WERI-Rb-1 (cell line): ENCODE results near the gene INHBB.

ENCODE experiments used
- DNase-seq: peaks from one replicate; pipeline ENCODE4 v3.0.0-alpha.2; 2020
- H3K27ac ChIP-seq: fragments of 250-450 bp; sonication (Bioruptor Pico); 2 replicates; pipeline ENCODE4 v1.5.1; 2020; ENCODE audit warnings: mild to moderate bottlenecking, moderate library complexity
- H3K27me3 ChIP-seq: fragments of 250-450 bp; sonication (Bioruptor Pico); 2 replicates; pipeline ENCODE4 v1.5.1; 2021; ENCODE audit warnings: mild to moderate bottlenecking, low read depth, moderate library complexity; ENCODE audit not compliant: insufficient read depth, severe bottlenecking
- H3K36me3 ChIP-seq: fragments of 250-450 bp; sonication (Bioruptor Pico); 2 replicates; pipeline ENCODE4 v1.5.1; 2020; ENCODE audit warnings: mild to moderate bottlenecking, moderate library complexity
- H3K4me3 ChIP-seq: 2 replicates; pipeline ENCODE4 v1.5.1; 2011; ENCODE audit warnings: low read depth, mild to moderate bottlenecking, control low read depth, low read length
- H3K9me3 ChIP-seq: fragments of 250-450 bp; sonication (Bioruptor Pico); 2 replicates; pipeline ENCODE4 v1.5.1; 2021; ENCODE audit warnings: mild to moderate bottlenecking, moderate library complexity; ENCODE audit not compliant: severe bottlenecking
- TF ChIP-seq, protein P1 (sequence below): IDR thresholded peaks from 2 replicates; pipeline ENCODE4 v1.5.1; 2011; ENCODE audit warnings: low read depth, mild to moderate bottlenecking, control low read depth, inconsistent platforms, low read length

INHBB gene

DNA sequence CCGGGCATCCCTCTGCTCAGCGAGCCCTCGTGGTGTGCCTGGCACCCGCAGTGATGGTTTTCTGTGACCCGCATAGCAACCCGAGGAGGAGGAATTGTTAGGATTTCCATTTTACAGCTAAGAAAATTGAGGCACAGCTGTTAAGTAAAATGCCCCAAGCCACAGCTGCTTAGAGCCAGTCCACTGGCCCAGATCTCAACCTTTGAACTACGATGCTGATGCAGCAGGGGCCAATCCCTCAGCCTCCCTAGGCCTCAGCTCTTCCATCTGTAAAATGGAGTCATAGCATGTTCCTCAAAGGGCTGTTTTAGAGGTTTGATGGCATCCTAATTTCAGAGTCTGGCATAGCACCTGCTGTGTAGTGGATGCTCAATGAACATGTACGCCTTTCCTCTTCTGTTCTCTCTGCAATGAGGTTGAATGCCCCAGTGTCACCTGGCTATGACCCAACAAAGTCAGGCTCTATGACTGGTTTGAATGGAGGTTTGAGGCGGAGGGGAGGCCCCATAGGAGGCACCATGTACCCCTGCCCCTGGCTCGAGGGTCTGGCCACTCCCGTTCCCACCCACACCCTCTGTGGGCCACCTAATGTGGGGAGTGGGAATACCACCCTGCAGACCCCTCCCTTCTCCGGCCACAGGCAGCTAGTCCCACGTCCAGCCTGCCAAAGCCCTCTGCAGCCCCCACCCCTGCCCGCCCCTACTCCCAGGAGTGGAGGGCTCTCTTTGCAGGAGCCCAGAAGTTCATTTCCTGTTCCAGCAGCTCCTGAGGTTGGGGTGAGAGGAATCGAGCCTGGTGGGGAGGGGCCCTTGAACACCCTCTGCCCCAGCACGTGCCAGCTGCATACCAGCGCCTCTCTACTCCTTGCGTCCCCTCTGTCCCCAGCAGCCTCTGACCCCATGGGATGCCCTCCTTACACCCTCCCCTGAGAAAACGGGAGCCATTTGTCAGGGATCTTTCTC is 31.0 kb downstream of the INHBB start:
- no peaks in the 10 kb centered on the region for H3K27me3 ChIP-seq
- H3K36me3 ChIP-seq: no peaks in the 10 kb centered on the region
- no peak overlapping the region for H3K4me3 ChIP-seq
- no peaks in the 10 kb centered on the region for H3K9me3 ChIP-seq
- DNase-seq: no peak
- H3K27ac ChIP-seq: no peak overlapping the region
- TF ChIP-seq, protein P1, sequence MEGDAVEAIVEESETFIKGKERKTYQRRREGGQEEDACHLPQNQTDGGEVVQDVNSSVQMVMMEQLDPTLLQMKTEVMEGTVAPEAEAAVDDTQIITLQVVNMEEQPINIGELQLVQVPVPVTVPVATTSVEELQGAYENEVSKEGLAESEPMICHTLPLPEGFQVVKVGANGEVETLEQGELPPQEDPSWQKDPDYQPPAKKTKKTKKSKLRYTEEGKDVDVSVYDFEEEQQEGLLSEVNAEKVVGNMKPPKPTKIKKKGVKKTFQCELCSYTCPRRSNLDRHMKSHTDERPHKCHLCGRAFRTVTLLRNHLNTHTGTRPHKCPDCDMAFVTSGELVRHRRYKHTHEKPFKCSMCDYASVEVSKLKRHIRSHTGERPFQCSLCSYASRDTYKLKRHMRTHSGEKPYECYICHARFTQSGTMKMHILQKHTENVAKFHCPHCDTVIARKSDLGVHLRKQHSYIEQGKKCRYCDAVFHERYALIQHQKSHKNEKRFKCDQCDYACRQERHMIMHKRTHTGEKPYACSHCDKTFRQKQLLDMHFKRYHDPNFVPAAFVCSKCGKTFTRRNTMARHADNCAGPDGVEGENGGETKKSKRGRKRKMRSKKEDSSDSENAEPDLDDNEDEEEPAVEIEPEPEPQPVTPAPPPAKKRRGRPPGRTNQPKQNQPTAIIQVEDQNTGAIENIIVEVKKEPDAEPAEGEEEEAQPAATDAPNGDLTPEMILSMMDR: no peak

DNA sequence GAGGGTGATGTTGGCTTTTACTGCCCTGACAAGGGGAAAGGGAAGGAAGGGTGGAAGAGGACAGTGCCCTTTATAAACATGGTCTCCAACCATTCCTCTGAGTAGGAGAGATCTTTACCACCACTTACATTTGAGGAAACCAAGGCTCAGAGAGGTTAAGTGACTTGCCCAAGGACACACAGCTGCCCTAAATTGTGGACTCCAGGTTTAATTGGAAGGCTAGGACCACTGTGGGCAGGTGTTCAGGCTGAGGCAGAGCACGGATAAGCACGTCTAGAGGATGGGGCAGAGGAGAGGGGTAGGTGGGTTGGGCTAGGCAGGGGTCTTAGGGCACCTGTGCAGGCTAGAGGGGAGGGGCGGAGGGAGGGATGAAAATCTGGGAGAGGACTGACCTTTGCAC is 32.7 kb downstream of the INHBB start:
- Histone ChIP-seq H3K27me3 (no peaks in the 10 kb centered on the region), H3K4me3 (no peak overlapping the region), H3K27ac (no peak overlapping the region), H3K9me3 (no peaks in the 10 kb centered on the region), H3K36me3 (no peaks in the 10 kb centered on the region)
- no peak for DNase-seq
- TF ChIP-seq, protein P1: no peak

DNA sequence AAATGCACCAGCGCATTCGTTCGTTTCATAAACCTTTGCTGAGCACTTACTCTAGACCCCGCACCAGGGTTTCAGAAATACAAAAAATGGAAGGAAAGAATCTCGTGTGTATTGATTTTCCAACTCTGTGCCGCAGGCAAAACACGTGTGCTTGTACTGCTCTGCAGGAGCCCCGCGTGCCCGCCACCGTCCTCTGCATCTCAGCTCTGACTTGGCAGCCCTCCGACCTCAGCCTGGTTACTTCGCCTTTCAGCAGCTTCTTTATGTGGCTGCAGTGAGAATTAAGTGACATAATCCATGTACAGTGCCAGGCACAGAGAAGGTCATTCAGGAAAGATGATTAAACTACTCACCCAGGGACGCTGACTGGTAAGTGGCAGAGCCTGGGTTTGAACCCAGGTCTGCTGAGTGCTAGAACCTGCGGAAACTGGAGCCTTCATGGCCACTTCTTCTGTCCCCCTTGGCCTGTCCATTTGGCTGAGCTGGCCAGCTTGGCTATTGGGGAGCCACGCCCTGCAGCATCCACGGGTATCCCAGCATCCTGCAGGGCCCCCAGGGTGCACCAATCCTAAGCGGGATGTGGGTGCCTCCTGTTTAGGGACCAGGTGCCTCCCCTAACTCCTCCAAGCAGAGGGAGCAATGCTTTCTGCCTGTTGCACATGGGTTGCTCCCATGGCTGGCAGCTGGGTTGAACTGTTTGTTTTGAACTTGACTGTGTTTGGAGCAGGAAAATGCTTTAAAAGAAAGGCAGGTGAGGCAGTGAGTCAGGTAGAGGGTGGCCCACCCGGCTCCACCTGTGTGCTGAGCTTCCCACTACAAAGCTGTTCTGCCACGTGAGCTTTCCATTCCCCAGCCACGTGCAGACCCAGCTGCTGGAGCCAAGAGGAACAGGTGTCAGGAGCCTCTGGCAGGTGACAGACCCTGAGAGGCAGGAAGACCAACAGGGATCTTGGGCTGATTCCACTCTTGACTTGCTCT is 34.3 kb downstream of the INHBB start:
- Histone ChIP-seq H3K27me3 (no peaks in the 10 kb centered on the region), H3K4me3 (no peak overlapping the region), H3K36me3 (no peaks in the 10 kb centered on the region), H3K9me3 (no peaks in the 10 kb centered on the region), H3K27ac (no peak overlapping the region)
- DNase-seq: no peak
- TF ChIP-seq, protein P1: no peak

DNA sequence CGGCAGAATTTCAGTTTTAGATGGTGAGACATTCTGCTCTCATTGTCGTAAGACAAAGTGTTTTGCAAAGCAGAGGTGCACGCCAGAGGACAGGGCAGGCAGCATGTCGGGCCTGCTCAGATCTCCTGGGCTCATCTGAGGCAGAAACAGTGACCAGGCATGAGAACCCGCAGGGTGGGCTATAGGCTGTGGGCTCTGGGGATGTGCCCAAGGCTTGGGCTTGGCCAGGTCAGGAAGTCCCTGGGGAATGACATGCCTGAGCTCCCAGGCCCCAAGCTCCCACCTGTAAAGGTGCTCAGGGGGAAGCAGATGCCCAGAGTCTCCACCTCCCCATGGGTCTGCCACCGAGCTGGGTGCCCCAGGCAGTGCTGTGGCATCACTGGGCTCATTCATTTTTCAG is 35.3 kb downstream of the INHBB start:
- no peaks in the 10 kb centered on the region for H3K27me3 ChIP-seq
- H3K9me3 ChIP-seq: no peaks in the 10 kb centered on the region
- no peak for DNase-seq
- TF ChIP-seq, protein P1: no peak
- H3K4me3 ChIP-seq: no peak overlapping the region
- no peaks in the 10 kb centered on the region for H3K36me3 ChIP-seq
- no peak overlapping the region for H3K27ac ChIP-seq

DNA sequence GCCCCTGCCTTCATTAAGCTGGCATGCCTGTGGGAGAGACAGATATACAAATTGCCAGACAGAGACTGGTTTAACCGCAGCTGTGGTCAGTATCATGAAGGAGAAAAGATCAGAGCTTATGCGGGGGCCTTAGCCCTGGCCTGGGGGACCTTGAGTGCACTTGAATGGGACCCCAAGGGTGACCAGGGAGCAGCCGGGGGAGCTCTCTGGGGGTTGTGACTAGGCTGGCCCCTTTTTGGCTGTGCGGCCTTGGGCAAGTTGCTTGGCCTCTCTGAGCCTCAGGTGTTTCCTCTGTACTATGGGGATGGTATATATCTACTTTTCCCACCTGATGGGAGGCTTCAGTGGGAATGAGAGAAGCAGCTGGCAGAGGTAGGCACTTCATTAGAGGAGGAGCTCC is 35.7 kb downstream of the INHBB start:
- no peaks in the 10 kb centered on the region for H3K9me3 ChIP-seq
- no peaks in the 10 kb centered on the region for H3K27me3 ChIP-seq
- DNase-seq: no peak
- TF ChIP-seq, protein P1: no peak
- H3K27ac ChIP-seq: no peak overlapping the region
- no peaks in the 10 kb centered on the region for H3K36me3 ChIP-seq
- no peak overlapping the region for H3K4me3 ChIP-seq
